ENCODE data around the gene SARS1.

The SARS1 gene

DNA sequence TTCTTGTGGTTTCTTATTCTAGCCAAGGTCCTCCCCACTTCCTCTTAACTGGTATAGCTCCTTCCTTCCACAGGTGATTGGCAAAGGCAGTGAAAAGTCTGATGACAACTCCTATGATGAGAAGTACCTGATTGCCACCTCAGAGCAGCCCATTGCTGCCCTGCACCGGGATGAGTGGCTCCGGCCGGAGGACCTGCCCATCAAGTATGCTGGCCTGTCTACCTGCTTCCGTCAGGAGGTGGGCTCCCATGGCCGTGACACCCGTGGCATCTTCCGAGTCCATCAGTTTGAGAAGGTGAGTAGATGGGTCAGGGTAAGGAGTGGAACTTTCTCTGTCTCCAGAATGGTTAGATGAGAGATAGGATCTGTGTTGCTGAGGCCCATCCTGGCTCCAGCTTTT, 21.4 kb downstream of the SARS1 start:
- H3K4me3 ChIP-seq (ENCODE audit: low read depth in 1 of 2, low read length in 1 of 2) = no peak overlapping the region
- peaks cover under 1% of the 10 kb centered on the region for H3K27me3 ChIP-seq
- H3K27ac ChIP-seq = no peak overlapping the region
- no peaks in the 10 kb centered on the region for H3K4me1 ChIP-seq (ENCODE audit: control insufficient read depth in 1 of 2, insufficient read depth in 1 of 2, low read depth in 1 of 2, low read length in 1 of 2)
- TF ChIP-seq, protein P1, sequence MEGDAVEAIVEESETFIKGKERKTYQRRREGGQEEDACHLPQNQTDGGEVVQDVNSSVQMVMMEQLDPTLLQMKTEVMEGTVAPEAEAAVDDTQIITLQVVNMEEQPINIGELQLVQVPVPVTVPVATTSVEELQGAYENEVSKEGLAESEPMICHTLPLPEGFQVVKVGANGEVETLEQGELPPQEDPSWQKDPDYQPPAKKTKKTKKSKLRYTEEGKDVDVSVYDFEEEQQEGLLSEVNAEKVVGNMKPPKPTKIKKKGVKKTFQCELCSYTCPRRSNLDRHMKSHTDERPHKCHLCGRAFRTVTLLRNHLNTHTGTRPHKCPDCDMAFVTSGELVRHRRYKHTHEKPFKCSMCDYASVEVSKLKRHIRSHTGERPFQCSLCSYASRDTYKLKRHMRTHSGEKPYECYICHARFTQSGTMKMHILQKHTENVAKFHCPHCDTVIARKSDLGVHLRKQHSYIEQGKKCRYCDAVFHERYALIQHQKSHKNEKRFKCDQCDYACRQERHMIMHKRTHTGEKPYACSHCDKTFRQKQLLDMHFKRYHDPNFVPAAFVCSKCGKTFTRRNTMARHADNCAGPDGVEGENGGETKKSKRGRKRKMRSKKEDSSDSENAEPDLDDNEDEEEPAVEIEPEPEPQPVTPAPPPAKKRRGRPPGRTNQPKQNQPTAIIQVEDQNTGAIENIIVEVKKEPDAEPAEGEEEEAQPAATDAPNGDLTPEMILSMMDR (IDR thresholded peaks at IDR 0.05) = no peak
- H3K9me3 ChIP-seq = no peaks in the 10 kb centered on the region
- peaks cover 91% of the 10 kb centered on the region for H3K36me3 ChIP-seq

DNA sequence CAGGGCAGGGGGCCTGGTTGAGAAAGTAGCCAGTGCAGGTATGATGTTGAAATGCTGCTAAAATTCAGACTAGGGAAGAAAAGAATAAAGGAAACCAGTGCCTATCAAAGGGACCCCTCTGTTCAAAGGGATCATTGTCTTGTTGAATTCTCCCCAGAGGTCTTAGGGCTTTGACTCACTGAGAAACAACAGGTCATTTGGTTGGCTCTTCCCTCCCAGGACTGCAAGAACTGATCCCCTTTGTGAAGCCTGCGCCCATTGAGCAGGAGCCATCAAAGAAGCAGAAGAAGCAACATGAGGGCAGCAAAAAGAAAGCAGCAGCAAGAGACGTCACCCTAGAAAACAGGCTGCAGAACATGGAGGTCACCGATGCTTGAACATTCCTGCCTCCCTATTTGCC, 23.8 kb downstream of the SARS1 start:
- TF ChIP-seq, protein P1 (IDR thresholded peaks at IDR 0.05) = no peak
- H3K9me3 ChIP-seq = no peaks in the 10 kb centered on the region
- no peak overlapping the region for H3K27ac ChIP-seq
- peaks cover 25% of the 10 kb centered on the region for H3K27me3 ChIP-seq
- no peaks in the 10 kb centered on the region for H3K4me1 ChIP-seq (ENCODE audit: control insufficient read depth in 1 of 2, insufficient read depth in 1 of 2, low read depth in 1 of 2, low read length in 1 of 2)
- H3K4me3 ChIP-seq (ENCODE audit: low read depth in 1 of 2, low read length in 1 of 2) = no peak overlapping the region
- H3K36me3 ChIP-seq = peaks cover 68% of the 10 kb centered on the region

DNA sequence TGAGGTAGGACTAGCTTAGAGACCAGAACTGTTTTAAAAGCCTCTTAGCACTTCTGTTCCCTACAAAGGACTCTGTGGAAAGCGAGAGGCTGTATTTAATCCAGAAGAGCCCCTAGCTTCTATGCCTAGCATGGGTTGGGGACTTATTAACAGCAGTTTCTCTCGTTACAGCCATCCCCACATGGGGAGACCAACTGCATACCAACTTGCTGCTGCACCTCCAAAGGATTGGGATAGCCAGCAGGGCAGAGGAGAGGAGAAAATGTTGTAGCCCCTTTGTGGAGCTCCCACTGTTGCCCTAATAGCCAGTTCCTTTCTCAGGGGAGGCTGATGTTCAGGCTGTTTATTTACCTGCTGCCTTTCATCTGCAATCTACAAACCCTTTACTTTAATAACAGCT, 24.7 kb downstream of the SARS1 start:
- Histone ChIP-seq H3K4me3 (ENCODE audit: low read depth in 1 of 2, low read length in 1 of 2) (no peak overlapping the region), H3K36me3 (peaks cover 59% of the 10 kb centered on the region)
- TF ChIP-seq, protein P1 (IDR thresholded peaks at IDR 0.05) = no peak

DNA sequence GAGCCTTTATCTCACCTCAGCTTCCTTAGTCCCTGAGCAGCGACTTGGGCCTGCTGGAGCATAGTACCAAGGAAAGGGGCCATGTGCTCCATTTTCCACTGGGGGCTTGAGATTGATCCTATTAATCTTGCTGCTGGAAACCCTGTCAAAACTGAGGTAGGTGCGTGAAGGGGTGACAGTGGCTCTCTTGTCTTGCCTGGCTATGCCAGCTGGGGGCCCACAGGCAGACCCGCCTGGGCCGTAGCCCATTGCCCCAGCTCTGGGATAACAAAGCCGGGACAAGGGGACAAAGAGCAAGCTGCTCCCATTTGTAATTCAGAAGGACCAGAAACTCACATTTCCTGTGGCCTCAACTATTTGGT, 25.3 kb downstream of the SARS1 start:
- TF ChIP-seq, protein P1 (IDR thresholded peaks at IDR 0.05) = no peak
- Histone ChIP-seq H3K4me3 (ENCODE audit: low read depth in 1 of 2, low read length in 1 of 2) (no peak overlapping the region), H3K36me3 (peaks cover 58% of the 10 kb centered on the region), H3K27me3 (peaks cover 40% of the 10 kb centered on the region), H3K9me3 (no peaks in the 10 kb centered on the region), H3K4me1 (ENCODE audit: control insufficient read depth in 1 of 2, insufficient read depth in 1 of 2, low read depth in 1 of 2, low read length in 1 of 2) (no peaks in the 10 kb centered on the region), H3K27ac (no peak overlapping the region)

More for the DNA sequence above, 24.7 kb downstream of the SARS1 start:
- Histone ChIP-seq H3K27ac (no peak overlapping the region), H3K4me1 (ENCODE audit: control insufficient read depth in 1 of 2, insufficient read depth in 1 of 2, low read depth in 1 of 2, low read length in 1 of 2) (no peaks in the 10 kb centered on the region), H3K9me3 (no peaks in the 10 kb centered on the region), H3K27me3 (peaks cover 33% of the 10 kb centered on the region)

DNA sequence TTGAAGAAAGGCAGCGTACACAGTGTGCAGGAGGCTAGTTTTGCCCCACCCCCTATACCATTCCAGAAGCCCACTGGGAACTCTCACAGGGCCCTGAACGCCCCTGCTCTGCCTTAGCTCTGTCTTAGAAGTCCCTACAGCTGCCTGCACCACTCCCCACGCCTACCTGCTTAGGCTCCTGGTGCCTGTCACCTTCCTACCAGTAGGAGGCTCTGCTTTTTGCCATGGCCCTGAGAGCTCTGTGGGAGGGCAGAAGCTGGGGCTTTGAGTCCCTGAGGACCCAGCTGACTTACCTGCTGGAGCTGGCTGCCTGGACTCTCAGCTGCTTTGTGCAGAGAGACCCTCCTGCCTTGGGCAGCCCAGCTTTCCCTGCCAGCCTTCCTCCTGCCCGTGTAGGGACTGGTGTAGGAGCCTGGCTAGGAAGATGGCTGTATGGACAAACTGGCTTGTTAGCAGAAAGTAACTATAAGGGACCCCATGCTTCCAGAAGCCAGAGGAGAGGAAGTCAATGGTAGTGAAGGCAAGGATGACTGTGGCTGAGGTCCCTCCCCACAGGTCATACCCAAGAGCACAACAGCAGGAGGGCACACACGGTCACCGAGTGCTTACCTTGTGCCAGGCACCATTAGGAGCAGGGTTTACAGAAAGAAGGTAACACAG, 25.8 kb downstream of the SARS1 start:
- Histone ChIP-seq H3K27ac (no peak overlapping the region), H3K27me3 (peaks cover 44% of the 10 kb centered on the region), H3K36me3 (peaks cover 55% of the 10 kb centered on the region), H3K4me3 (ENCODE audit: low read depth in 1 of 2, low read length in 1 of 2) (no peak overlapping the region), H3K4me1 (ENCODE audit: control insufficient read depth in 1 of 2, insufficient read depth in 1 of 2, low read depth in 1 of 2, low read length in 1 of 2) (no peaks in the 10 kb centered on the region), H3K9me3 (no peaks in the 10 kb centered on the region)
- TF ChIP-seq, protein P1 (IDR thresholded peaks at IDR 0.05) = no peak
